SK-N-SH (cell line): ENCODE measurements around the gene PRR35. TPM values are rescaled to one million over a fixed set of nuclear protein-coding genes. Genes with fewer than 3 reads are reported as not detected.

Source experiments
- CTCF ChIA-PET: fragments of 300-600, 350-600 bp; formaldehyde crosslinking; extraction: SDS; loops from one replicate; lab custom pipeline; 2021; lab: Yijun Ruan, JAX
- POLR2A ChIA-PET: fragments of 350-600 bp; sonication (Branson Sonifier 250); formaldehyde crosslinking; extraction: SDS; loops from one replicate; lab custom pipeline; 2020; ENCODE audit warnings: antibody characterized with exemption, inconsistent platforms; lab: Yijun Ruan, JAX
- DNase-seq: peaks from one replicate; pipeline ENCODE4 v3.0.0; 2012
- H2AFZ ChIP-seq: fragments of 200-600 bp; sonication (generic); 2 replicates; pipeline ENCODE4 v1.8.1; 2016; ENCODE audit warnings: antibody characterized with exemption, mild to moderate bottlenecking, low read depth
- H3F3A ChIP-seq: fragments of 200-600 bp; sonication (generic); replicated peaks from 2 replicates; pipeline ENCODE3; 2016; ENCODE audit warnings: antibody characterized with exemption, mild to moderate bottlenecking; ENCODE audit not compliant: insufficient read depth
- H3K27ac ChIP-seq, 2 experiments: fragments of 200-500 bp in 1 of 2; fragments of 200-600 bp in 1 of 2; sonication (Bioruptor generic) in 1 of 2; sonication (generic), shearing (Covaris generic) in 1 of 2; 2 replicates each; pipeline versions ENCODE4 v1.5.1 to v1.6.1; 2014 to 2016; ENCODE audit warnings: low read depth in 2 of 2, inconsistent platforms in 1 of 2, low read length in 1 of 2, mild to moderate bottlenecking in 1 of 2, mixed read lengths in 1 of 2
- H3K27me3 ChIP-seq: fragments of 200-600 bp; sonication (generic), shearing (Covaris generic); 2 replicates; pipeline ENCODE4 v1.6.1; 2016; ENCODE audit warnings: mixed run types; ENCODE audit not compliant: insufficient read depth
- H3K36me3 ChIP-seq, 2 experiments: fragments of 200-500 bp in 1 of 2; fragments of 200-600 bp in 1 of 2; sonication (Bioruptor generic) in 1 of 2; sonication (generic) in 1 of 2; replicated peaks in 1 of 2; 2 replicates each; pipeline versions ENCODE3 to v1.5.1; 2014 to 2016; ENCODE audit warnings: low read length in 1 of 2, mild to moderate bottlenecking in 1 of 2; ENCODE audit not compliant: insufficient read depth in 2 of 2, control insufficient read depth in 1 of 2
- H3K4me1 ChIP-seq, 2 experiments: fragments of 200-500 bp in 1 of 2; fragments of 200-600 bp in 1 of 2; sonication (Bioruptor generic) in 1 of 2; sonication (generic), shearing (Covaris generic) in 1 of 2; 2 replicates each; pipeline versions ENCODE4 v1.5.1 to v1.6.1; 2014 to 2016; ENCODE audit warnings: low read depth in 1 of 2, low read length in 1 of 2, mixed run types in 1 of 2; ENCODE audit not compliant: insufficient read depth in 2 of 2, control insufficient read depth in 1 of 2
- H3K4me2 ChIP-seq: fragments of 200-600 bp; sonication (generic), shearing (Covaris generic); 2 replicates; pipeline ENCODE4 v1.6.1; 2017; ENCODE audit warnings: mixed run types
- H3K4me3 ChIP-seq, 2 experiments: fragments of 200-500 bp in 1 of 2; fragments of 200-600 bp in 1 of 2; sonication (Bioruptor generic) in 1 of 2; sonication (generic), shearing (Covaris generic) in 1 of 2; 2 replicates each; pipeline versions ENCODE4 v1.5.1 to v1.8.1; 2014 to 2016; ENCODE audit warnings: low read depth in 2 of 2, inconsistent platforms in 1 of 2, low read length in 1 of 2, mild to moderate bottlenecking in 1 of 2, mixed read lengths in 1 of 2, moderate library complexity in 1 of 2
- H3K79me2 ChIP-seq: fragments of 200-600 bp; sonication (generic); 2 replicates; pipeline ENCODE4 v1.8.1; 2017; ENCODE audit warnings: mild to moderate bottlenecking; ENCODE audit not compliant: insufficient read depth
- H3K9ac ChIP-seq: fragments of 200-600 bp; sonication (generic); 2 replicates; pipeline ENCODE4 v1.6.1; 2017; ENCODE audit warnings: mixed run types
- H3K9me2 ChIP-seq: fragments of 200-600 bp; sonication (generic); 2 replicates; pipeline ENCODE4 v1.6.1; 2017; ENCODE audit warnings: mixed run types
- H3K9me3 ChIP-seq: fragments of 200-600 bp; sonication (generic); 2 replicates; pipeline ENCODE4 v1.6.1; 2017; ENCODE audit warnings: mixed run types, mild to moderate bottlenecking, moderate library complexity
- H4K20me1 ChIP-seq: fragments of 200-600 bp; sonication (generic); 2 replicates; pipeline ENCODE4 v1.6.1; 2017; ENCODE audit warnings: mild to moderate bottlenecking, mixed run types; ENCODE audit not compliant: insufficient read depth
- FOXJ3 ChIP-seq: sonication (generic); formaldehyde crosslinking; IDR thresholded peaks from 2 replicates; pipeline ENCODE4 v1.5.1; 2020; ENCODE audit warnings: mild to moderate bottlenecking, missing genetic modification reagents
- FOXM1 ChIP-seq: IDR thresholded peaks from 2 replicates; pipeline ENCODE4 v1.4.0; 2012; ENCODE audit warnings: low read depth, mild to moderate bottlenecking
- MXI1 ChIP-seq: IDR thresholded peaks from 2 replicates; pipeline ENCODE4 v1.6.1; 2012; ENCODE audit warnings: mild to moderate bottlenecking, low read depth, low read length, improper control_type of control experiment
- RFX5 ChIP-seq: IDR thresholded peaks from 2 replicates; pipeline ENCODE4 v1.6.1; 2012; ENCODE audit warnings: mild to moderate bottlenecking, improper control_type of control experiment, low read length
- RXRA ChIP-seq: IDR thresholded peaks from 2 replicates; pipeline ENCODE4 v1.4.0; 2012; ENCODE audit warnings: low read depth, mild to moderate bottlenecking, borderline replicate concordance
- TAF1 ChIP-seq: IDR thresholded peaks from 2 replicates; pipeline ENCODE4 v1.6.1; 2012; ENCODE audit warnings: low read depth, mild to moderate bottlenecking, low read length, moderate library complexity, borderline replicate concordance
- WGBS: methylation state at CpG from one replicate; pipeline ENCODE4 v1.1.6; 2017; ENCODE audit warnings: low lambda C conversion rate; 5-methylcytosine and 5-hydroxymethylcytosine counted together
- polyA plus RNA-seq, 3 experiments: library from polyadenylated mRNA; depleted of rRNA; stranded (reverse); fragments of >200 nt; gene quantifications; 2 replicates each; pipeline ENCODE4 v1.2.3, GENCODE V29; 2012
- TF ChIP-seq, protein P1 (sequence below): IDR thresholded peaks from 2 replicates; pipeline ENCODE4; 2012
- TF ChIP-seq, protein P2 (sequence below): fragments of 200-600 bp; sonication (generic); IDR thresholded peaks from 2 replicates; pipeline ENCODE4 v1.6.1; 2017; ENCODE audit warnings: antibody characterized with exemption, mild to moderate bottlenecking, moderate library complexity
- TF ChIP-seq, protein P3 (sequence below): IDR thresholded peaks from 2 replicates; pipeline ENCODE4 v1.4.0; 2012; ENCODE audit warnings: low read depth

The PRR35 gene
- polyA plus RNA-seq, 1 of the 3 experiments (the other 2 are of a cell fraction): not detected

DNA sequence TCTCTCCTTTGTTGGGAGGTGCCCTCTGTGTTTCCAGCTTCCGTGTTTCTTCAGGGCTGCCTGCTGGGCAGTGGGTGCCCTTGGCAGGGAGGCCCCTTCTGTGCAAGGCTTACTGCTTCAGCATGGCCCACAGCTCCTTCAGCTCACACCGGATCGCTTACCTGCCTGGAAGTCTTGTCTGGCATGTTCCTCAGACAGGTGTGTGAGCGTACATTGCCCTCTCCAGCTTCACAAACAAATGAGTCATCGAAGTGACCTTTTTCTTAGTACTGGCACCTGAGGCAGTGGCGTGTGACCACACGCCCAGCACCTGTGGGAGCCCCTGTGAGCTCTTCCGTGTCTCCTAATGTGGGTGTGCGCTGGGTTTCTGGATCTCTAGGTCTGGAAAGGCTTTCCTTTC, 33.2 kb downstream of the PRR35 start:
- ChIA-PET POLR2A (no interaction called here), CTCF (no interaction called here)
- Histone ChIP-seq H3F3A (peaks cover 3% of the 10 kb centered on the region), H2AFZ (no peak overlapping the region), H3K9me2 (no peaks in the 10 kb centered on the region), H3K27ac (no peak overlapping the region), H4K20me1 (peaks cover 45% of the 10 kb centered on the region), H3K79me2 (peaks cover 74% of the 10 kb centered on the region), H3K4me3 (no peak overlapping the region), H3K4me2 (no peak overlapping the region), H3K9me3 (no peaks in the 10 kb centered on the region), H3K36me3 (peaks cover 0 to 2% of the 10 kb centered on the region in 2 experiments), H3K27me3 (no peaks in the 10 kb centered on the region), H3K4me1 (peaks cover 0 to 8% of the 10 kb centered on the region in 2 experiments; a peak in 1 of 4 replicates), H3K9ac (no peak overlapping the region)
- no peak for DNase-seq
- WGBS: 84% methylated on average over 9 of the region's 9 CpGs
- TF ChIP-seq, protein P1, sequence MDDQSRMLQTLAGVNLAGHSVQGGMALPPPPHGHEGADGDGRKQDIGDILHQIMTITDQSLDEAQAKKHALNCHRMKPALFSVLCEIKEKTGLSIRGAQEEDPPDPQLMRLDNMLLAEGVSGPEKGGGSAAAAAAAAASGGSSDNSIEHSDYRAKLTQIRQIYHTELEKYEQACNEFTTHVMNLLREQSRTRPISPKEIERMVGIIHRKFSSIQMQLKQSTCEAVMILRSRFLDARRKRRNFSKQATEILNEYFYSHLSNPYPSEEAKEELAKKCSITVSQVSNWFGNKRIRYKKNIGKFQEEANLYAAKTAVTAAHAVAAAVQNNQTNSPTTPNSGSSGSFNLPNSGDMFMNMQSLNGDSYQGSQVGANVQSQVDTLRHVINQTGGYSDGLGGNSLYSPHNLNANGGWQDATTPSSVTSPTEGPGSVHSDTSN: no peak
- TF ChIP-seq, protein P2, sequence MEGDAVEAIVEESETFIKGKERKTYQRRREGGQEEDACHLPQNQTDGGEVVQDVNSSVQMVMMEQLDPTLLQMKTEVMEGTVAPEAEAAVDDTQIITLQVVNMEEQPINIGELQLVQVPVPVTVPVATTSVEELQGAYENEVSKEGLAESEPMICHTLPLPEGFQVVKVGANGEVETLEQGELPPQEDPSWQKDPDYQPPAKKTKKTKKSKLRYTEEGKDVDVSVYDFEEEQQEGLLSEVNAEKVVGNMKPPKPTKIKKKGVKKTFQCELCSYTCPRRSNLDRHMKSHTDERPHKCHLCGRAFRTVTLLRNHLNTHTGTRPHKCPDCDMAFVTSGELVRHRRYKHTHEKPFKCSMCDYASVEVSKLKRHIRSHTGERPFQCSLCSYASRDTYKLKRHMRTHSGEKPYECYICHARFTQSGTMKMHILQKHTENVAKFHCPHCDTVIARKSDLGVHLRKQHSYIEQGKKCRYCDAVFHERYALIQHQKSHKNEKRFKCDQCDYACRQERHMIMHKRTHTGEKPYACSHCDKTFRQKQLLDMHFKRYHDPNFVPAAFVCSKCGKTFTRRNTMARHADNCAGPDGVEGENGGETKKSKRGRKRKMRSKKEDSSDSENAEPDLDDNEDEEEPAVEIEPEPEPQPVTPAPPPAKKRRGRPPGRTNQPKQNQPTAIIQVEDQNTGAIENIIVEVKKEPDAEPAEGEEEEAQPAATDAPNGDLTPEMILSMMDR: no peak
- TF ChIP-seq RFX5 (no peak), TAF1 (no peak), FOXJ3 (no peak), FOXM1 (no peak), MXI1 (no peak)
- TF ChIP-seq, protein P3, sequence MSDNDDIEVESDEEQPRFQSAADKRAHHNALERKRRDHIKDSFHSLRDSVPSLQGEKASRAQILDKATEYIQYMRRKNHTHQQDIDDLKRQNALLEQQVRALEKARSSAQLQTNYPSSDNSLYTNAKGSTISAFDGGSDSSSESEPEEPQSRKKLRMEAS: no peak

DNA sequence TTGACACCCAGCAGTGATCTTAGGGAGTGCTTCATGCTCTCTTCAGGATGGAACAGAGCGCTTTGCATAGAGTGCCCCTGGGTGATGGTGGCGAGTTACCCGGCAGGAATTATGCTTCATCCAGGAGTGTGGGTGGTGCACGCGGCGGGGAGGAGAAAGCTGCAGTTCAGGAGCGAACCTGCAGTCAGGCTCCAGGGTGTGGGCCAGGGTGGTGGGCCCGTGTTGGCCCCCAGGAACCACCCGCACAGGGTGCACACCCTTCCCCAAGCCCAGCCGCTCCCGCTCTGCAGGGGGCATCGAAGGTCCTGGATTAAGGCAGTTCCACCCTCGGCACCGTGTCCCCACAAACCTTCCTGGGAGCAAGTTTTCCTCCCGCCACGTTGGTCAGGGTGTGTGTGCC, 33.6 kb downstream of the PRR35 start:
- H3K36me3 ChIP-seq: peaks cover 0 to 2% of the 10 kb centered on the region in 2 experiments
- ChIA-PET POLR2A (no interaction called here), CTCF (no interaction called here)
- H3K79me2 ChIP-seq: peaks cover 74% of the 10 kb centered on the region
- no peak for TF ChIP-seq RXRA
- TF ChIP-seq, protein P1: no peak
- DNase-seq: no peak
- H3K4me2 ChIP-seq: no peak overlapping the region
- H3K9ac ChIP-seq: no peak overlapping the region
- peaks cover 0 to 8% of the 10 kb centered on the region in 2 experiments; a peak in 1 of 4 replicates for H3K4me1 ChIP-seq
- 94% methylated on average over 12 of the region's 16 CpGs for WGBS
- no peak overlapping the region for H2AFZ ChIP-seq
- no peaks in the 10 kb centered on the region for H3K9me2 ChIP-seq
- no peaks in the 10 kb centered on the region for H3K27me3 ChIP-seq
- no peaks in the 10 kb centered on the region for H3F3A ChIP-seq
- H4K20me1 ChIP-seq: peaks cover 46% of the 10 kb centered on the region
- H3K27ac ChIP-seq: no peak overlapping the region
- no peak overlapping the region for H3K4me3 ChIP-seq
- no peaks in the 10 kb centered on the region for H3K9me3 ChIP-seq
